ENCODE data around the gene MACROH2A1.

The MACROH2A1 gene

GRCh38 chr5:135396459-135397055 is 2.5 kb downstream of the MACROH2A1 start:
- H3K4me1 ChIP-seq (ENCODE audit: control insufficient read depth, insufficient read depth, low read length) = peaks cover 35% of the 10 kb centered on the region
- H3K4me3 ChIP-seq (ENCODE audit: low read depth, low read length) = no peak overlapping the region
- H3K9me3 ChIP-seq (ENCODE audit: control insufficient read depth, insufficient read depth, low read depth, low read length) = no peaks in the 10 kb centered on the region
- H3K27me3 ChIP-seq (ENCODE audit: control insufficient read depth, insufficient read depth, low read length) = peaks cover 73% of the 10 kb centered on the region
- no peak overlapping the region for H3K9ac ChIP-seq (ENCODE audit: low read length)
- no peak overlapping the region for H3K27ac ChIP-seq (ENCODE audit: low read depth, low read length)
- H3K36me3 ChIP-seq (ENCODE audit: control insufficient read depth, insufficient read depth, low read length) = no peaks in the 10 kb centered on the region

DNA sequence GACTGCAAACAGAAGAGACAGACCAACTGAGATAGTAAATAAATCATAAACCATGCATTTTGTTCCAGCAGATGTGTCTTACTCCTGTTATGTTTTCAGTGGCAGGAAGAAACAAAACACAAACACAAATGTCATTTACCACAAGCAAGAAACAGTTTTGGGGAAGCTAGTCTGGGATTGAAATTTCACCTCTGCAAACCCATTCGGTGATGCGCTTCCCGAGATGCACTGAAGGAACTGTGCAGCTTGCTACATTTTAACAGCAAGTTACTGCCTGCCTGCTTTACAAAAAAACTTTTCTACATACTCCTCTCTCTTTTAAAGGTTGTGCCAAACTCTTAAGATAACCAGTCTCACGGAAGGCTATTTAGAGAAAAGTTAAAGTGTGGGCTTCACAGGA is 3.2 kb downstream of the MACROH2A1 start:
- Histone ChIP-seq H3K27me3 (ENCODE audit: control insufficient read depth, insufficient read depth, low read length) (peaks cover 66% of the 10 kb centered on the region), H3K9ac (ENCODE audit: low read length) (no peak overlapping the region), H3K27ac (ENCODE audit: low read depth, low read length) (no peak overlapping the region), H3K4me1 (ENCODE audit: control insufficient read depth, insufficient read depth, low read length) (peaks cover 37% of the 10 kb centered on the region), H3K36me3 (ENCODE audit: control insufficient read depth, insufficient read depth, low read length) (no peaks in the 10 kb centered on the region), H3K9me3 (ENCODE audit: control insufficient read depth, insufficient read depth, low read depth, low read length) (no peaks in the 10 kb centered on the region), H3K4me3 (ENCODE audit: low read depth, low read length) (no peak overlapping the region)

DNA sequence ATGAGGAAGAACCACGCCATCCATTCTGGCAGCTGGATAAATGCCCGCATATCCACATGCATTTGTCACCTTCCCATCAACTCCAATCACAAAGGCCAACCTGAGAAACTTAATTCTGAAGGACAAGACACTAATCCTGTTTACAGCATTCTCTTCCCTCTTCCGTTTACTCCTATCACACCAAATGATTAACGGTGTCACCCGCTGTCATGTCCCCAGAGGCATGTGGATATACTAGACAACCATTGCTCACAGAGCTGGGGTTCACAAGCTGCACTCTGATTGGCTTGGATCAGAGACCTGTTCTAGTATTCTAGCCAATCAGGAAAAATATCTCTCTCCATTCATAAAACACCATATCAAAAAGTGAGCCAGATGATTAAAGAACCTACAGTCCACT is 3.6 kb downstream of the MACROH2A1 start:
- H3K27me3 ChIP-seq (ENCODE audit: control insufficient read depth, insufficient read depth, low read length) = peaks cover 62% of the 10 kb centered on the region
- peaks cover 32% of the 10 kb centered on the region for H3K4me1 ChIP-seq (ENCODE audit: control insufficient read depth, insufficient read depth, low read length)
- no peak overlapping the region for H3K9ac ChIP-seq (ENCODE audit: low read length)
- H3K27ac ChIP-seq (ENCODE audit: low read depth, low read length) = no peak overlapping the region
- no peaks in the 10 kb centered on the region for H3K36me3 ChIP-seq (ENCODE audit: control insufficient read depth, insufficient read depth, low read length)
- no peaks in the 10 kb centered on the region for H3K9me3 ChIP-seq (ENCODE audit: control insufficient read depth, insufficient read depth, low read depth, low read length)
- no peak overlapping the region for H3K4me3 ChIP-seq (ENCODE audit: low read depth, low read length)

DNA sequence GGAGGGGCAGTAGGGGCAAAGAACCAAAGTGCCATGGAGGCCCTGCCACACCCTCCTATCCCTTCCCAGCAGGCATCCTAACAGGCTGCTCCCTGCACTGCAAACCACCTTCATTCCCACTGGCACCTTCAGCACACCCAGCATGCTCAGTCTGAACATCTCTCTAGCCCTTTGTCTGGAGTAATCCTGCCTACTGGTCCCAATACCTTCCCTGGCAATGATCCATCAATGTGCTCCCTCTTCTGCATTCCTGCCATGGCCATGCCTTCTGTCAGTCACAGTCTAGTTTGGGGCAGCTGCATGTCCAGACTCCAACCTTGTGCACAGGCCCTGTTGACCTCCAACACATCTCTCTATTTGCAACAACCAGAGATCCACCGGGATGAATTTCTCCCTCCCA is 4.9 kb downstream of the MACROH2A1 start:
- Histone ChIP-seq H3K27me3 (ENCODE audit: control insufficient read depth, insufficient read depth, low read length) (peaks cover 58% of the 10 kb centered on the region), H3K4me3 (ENCODE audit: low read depth, low read length) (no peak overlapping the region), H3K4me1 (ENCODE audit: control insufficient read depth, insufficient read depth, low read length) (peaks cover 28% of the 10 kb centered on the region), H3K9ac (ENCODE audit: low read length) (no peak overlapping the region), H3K36me3 (ENCODE audit: control insufficient read depth, insufficient read depth, low read length) (no peaks in the 10 kb centered on the region), H3K27ac (ENCODE audit: low read depth, low read length) (no peak overlapping the region), H3K9me3 (ENCODE audit: control insufficient read depth, insufficient read depth, low read depth, low read length) (no peaks in the 10 kb centered on the region)

DNA sequence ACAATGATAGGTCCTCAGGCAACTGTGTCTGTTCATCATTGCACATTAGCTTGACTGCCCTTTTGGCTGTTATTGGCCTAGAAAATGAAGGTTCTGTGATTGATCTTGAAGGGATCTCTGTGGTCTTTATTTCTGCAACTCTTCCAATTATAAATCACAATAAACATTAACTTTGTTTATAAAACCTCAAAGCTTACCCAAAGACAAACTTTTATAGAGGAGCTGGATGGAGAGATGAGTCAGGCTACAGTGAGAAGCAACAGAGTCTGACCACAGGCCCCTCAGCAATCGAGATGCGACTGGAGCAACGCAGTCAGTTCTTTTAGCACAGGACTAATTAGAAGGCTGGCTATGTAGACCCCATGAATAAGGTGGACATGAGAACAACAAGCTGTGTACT is 5.3 kb downstream of the MACROH2A1 start:
- H3K36me3 ChIP-seq (ENCODE audit: control insufficient read depth, insufficient read depth, low read length) = peaks cover 3% of the 10 kb centered on the region
- H3K9me3 ChIP-seq (ENCODE audit: control insufficient read depth, insufficient read depth, low read depth, low read length) = no peaks in the 10 kb centered on the region
- no peak overlapping the region for H3K4me3 ChIP-seq (ENCODE audit: low read depth, low read length)
- peaks cover 58% of the 10 kb centered on the region for H3K27me3 ChIP-seq (ENCODE audit: control insufficient read depth, insufficient read depth, low read length)
- no peak overlapping the region for H3K9ac ChIP-seq (ENCODE audit: low read length)
- H3K27ac ChIP-seq (ENCODE audit: low read depth, low read length) = no peak overlapping the region
- H3K4me1 ChIP-seq (ENCODE audit: control insufficient read depth, insufficient read depth, low read length) = peaks cover 28% of the 10 kb centered on the region

DNA sequence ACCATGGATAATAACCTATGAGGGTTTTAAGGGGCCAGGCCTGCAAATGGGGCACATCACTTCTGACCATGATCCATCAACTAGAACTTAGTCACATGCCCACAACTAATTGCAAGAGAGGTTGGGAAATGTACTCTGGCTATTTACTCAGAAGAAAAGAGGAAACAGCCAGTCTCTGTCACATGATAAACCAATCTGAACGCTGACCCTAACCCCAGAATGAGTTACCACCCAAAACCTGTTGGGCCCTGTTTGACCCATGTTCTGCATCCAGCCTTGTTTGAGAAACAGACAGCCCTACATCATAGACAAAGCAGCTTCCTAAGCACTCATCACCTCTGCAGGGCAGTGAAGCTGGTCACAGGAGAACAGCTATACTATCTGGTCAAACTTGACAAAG is 5.8 kb downstream of the MACROH2A1 start:
- Histone ChIP-seq H3K4me3 (ENCODE audit: low read depth, low read length) (no peak overlapping the region), H3K9ac (ENCODE audit: low read length) (no peak overlapping the region), H3K27ac (ENCODE audit: low read depth, low read length) (no peak overlapping the region), H3K4me1 (ENCODE audit: control insufficient read depth, insufficient read depth, low read length) (peaks cover 28% of the 10 kb centered on the region), H3K27me3 (ENCODE audit: control insufficient read depth, insufficient read depth, low read length) (peaks cover 57% of the 10 kb centered on the region), H3K36me3 (ENCODE audit: control insufficient read depth, insufficient read depth, low read length) (peaks cover 7% of the 10 kb centered on the region), H3K9me3 (ENCODE audit: control insufficient read depth, insufficient read depth, low read depth, low read length) (no peaks in the 10 kb centered on the region)

- no peaks in the 10 kb centered on the region for H3K9me3 ChIP-seq (ENCODE audit: control insufficient read depth, insufficient read depth, low read depth, low read length)
- peaks cover 20% of the 10 kb centered on the region for H3K4me1 ChIP-seq (ENCODE audit: control insufficient read depth, insufficient read depth, low read length)
- H3K9ac ChIP-seq (ENCODE audit: low read length) = no peak overlapping the region
- H3K27ac ChIP-seq (ENCODE audit: low read depth, low read length) = no peak overlapping the region
- no peak overlapping the region for H3K4me3 ChIP-seq (ENCODE audit: low read depth, low read length)
- H3K27me3 ChIP-seq (ENCODE audit: control insufficient read depth, insufficient read depth, low read length) = peaks cover 48% of the 10 kb centered on the region
- H3K36me3 ChIP-seq (ENCODE audit: control insufficient read depth, insufficient read depth, low read length) = peaks cover 13% of the 10 kb centered on the region
These were observed 6.8 kb downstream of the MACROH2A1 start for GRCh38 chr5:135392256-135392655.

GRCh38 chr5:135391869-135392255 is 7.2 kb downstream of the MACROH2A1 start:
- Histone ChIP-seq H3K4me3 (ENCODE audit: low read depth, low read length) (no peak overlapping the region), H3K27ac (ENCODE audit: low read depth, low read length) (no peak overlapping the region), H3K27me3 (ENCODE audit: control insufficient read depth, insufficient read depth, low read length) (peaks cover 44% of the 10 kb centered on the region), H3K4me1 (ENCODE audit: control insufficient read depth, insufficient read depth, low read length) (peaks cover 17% of the 10 kb centered on the region; the same call in 1 of the 2 replicates), H3K9ac (ENCODE audit: low read length) (no peak overlapping the region), H3K9me3 (ENCODE audit: control insufficient read depth, insufficient read depth, low read depth, low read length) (no peaks in the 10 kb centered on the region), H3K36me3 (ENCODE audit: control insufficient read depth, insufficient read depth, low read length) (peaks cover 17% of the 10 kb centered on the region)

DNA sequence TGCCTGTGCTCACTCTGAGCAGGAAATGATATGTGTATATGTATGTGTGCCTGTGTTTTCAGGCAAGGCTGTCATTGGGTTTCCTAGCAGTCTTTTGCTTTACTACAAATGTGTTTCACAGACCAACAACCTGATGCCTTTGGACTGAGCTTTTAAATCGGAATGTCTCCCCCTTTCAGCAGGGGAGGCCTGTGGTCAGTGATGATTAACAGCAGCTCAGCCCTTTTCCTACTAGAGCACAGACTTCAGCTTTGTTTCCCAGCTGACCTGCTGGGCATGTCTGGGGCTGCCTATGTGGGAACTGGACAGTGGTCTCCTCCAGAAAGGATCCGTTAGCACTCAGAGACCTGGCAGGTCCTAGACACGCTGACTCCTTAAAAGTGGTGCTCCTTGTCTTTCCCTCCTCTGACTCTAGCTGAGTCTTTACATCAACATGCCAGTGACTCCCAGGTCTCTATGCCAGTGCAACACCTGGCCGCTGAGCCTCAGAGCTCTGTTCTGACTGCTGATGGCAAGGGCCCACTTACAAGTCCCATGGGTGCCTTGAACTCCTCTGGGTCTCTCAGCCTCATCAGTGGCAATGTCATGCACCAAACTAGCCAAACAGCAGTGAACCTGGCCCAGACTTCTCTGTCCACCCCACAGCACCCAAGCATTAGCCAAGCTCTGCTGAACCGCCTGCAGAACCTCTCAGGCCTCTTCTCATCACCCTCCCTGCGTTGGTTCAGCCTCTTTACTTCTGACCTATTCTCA is 7.7 kb downstream of the MACROH2A1 start:
- Histone ChIP-seq H3K27ac (ENCODE audit: low read depth, low read length) (no peak overlapping the region), H3K4me3 (ENCODE audit: low read depth, low read length) (no peak overlapping the region), H3K27me3 (ENCODE audit: control insufficient read depth, insufficient read depth, low read length) (peaks cover 38% of the 10 kb centered on the region), H3K9me3 (ENCODE audit: control insufficient read depth, insufficient read depth, low read depth, low read length) (no peaks in the 10 kb centered on the region), H3K4me1 (ENCODE audit: control insufficient read depth, insufficient read depth, low read length) (peaks cover 12% of the 10 kb centered on the region; the same call in 1 of the 2 replicates), H3K36me3 (ENCODE audit: control insufficient read depth, insufficient read depth, low read length) (peaks cover 22% of the 10 kb centered on the region), H3K9ac (ENCODE audit: low read length) (no peak overlapping the region)

DNA sequence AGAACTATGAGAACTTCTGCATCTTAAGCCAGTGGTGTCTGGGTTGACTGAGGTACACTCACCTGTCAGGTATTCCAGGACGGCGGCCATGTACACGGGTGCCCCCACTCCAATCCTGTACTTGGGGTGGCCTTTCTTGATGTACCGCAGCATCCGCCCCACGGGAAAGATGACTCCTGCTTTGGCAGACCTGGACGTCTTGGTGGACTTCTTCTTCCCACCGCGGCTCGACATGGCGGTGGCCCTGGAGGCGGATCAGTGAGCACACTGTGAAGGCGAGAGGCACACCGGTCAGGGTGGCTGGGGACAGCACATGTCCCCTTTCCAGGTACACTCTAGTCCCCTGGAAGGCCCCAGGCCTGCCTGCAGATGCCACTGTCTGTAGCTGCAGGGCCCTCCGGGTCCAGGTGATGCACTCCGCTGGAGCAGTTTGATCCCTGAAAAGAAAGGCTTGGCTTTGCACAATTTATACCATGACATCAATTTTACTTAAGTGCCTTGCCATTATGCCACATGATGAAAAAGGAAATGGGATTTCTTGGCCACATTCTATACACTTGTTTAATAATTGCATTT is 10.1 kb downstream of the MACROH2A1 start:
- Histone ChIP-seq H3K4me1 (ENCODE audit: control insufficient read depth, insufficient read depth, low read length) (peaks cover 10% of the 10 kb centered on the region; the same call in 1 of the 2 replicates), H3K36me3 (ENCODE audit: control insufficient read depth, insufficient read depth, low read length) (peaks cover 44% of the 10 kb centered on the region), H3K4me3 (ENCODE audit: low read depth, low read length) (no peak overlapping the region), H3K27ac (ENCODE audit: low read depth, low read length) (no peak overlapping the region), H3K27me3 (ENCODE audit: control insufficient read depth, insufficient read depth, low read length) (peaks cover 15% of the 10 kb centered on the region; the same call in 1 of the 2 replicates), H3K9ac (ENCODE audit: low read length) (no peak overlapping the region), H3K9me3 (ENCODE audit: control insufficient read depth, insufficient read depth, low read depth, low read length) (no peaks in the 10 kb centered on the region)

DNA sequence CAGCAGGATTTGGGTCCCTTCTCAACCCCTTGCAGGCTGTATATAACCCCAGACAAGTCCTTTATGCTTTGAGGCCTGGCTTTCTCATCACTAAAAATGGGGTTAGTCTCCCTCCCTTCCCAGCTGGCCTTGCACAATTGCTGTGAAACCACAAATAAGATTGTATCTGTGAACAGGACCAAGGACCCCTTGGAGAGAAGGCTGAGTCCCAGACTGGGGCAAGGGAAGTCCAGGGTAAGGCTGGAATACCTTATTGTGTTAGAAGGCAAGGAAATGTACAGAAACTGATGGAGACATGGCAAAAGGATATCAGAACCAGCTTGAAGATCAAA is 11.4 kb downstream of the MACROH2A1 start:
- no peak overlapping the region for H3K27ac ChIP-seq (ENCODE audit: low read depth, low read length)
- no peaks in the 10 kb centered on the region for H3K9me3 ChIP-seq (ENCODE audit: control insufficient read depth, insufficient read depth, low read depth, low read length)
- H3K4me3 ChIP-seq (ENCODE audit: low read depth, low read length) = no peak overlapping the region
- peaks cover 54% of the 10 kb centered on the region for H3K36me3 ChIP-seq (ENCODE audit: control insufficient read depth, insufficient read depth, low read length)
- H3K9ac ChIP-seq (ENCODE audit: low read length) = no peak overlapping the region
- H3K27me3 ChIP-seq (ENCODE audit: control insufficient read depth, insufficient read depth, low read length) = peaks cover 9% of the 10 kb centered on the region; the same call in 1 of the 2 replicates
- peaks cover 10% of the 10 kb centered on the region; the same call in 1 of the 2 replicates for H3K4me1 ChIP-seq (ENCODE audit: control insufficient read depth, insufficient read depth, low read length)

Measured in HUES6 (cell line).